GM19238 (cell line): ENCODE measurements around the gene TMEM250.
"Not testable (repeated sequence)": the region's sequence is repeated elsewhere in the genome, so short reads cannot be mapped to it uniquely, and the experiment has no call there.

Source experiments
- DNase-seq: peaks from one replicate; pipeline ENCODE4 v3.0.0; 2011; ENCODE audit warnings: low spot score; ENCODE audit not compliant: insufficient read length

Gene TMEM250

DNA sequence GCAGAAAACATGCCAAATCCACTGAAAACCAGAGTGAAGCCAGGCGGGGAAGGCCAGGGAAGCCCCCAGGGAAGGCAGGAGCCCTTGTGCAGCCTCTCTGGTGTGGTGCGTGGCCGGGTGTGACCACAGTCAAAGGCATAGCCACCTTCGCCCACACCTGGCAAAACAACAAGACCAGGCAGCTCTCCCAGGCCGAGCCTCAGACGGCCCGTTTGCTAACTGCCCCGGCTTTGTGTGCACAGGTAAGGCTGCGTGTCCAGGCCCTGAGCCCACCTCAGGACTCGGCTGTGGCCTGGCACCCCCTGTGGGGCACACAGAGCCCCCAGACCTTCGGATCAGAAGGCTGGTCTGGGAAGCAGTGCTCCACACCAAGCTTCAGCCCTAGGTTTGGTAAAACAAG is 6.1 kb downstream of the TMEM250 start:
- no peak for DNase-seq

GRCh38 chr9:136111910-136112309 is 6.8 kb downstream of the TMEM250 start:
- no peak for DNase-seq

DNA sequence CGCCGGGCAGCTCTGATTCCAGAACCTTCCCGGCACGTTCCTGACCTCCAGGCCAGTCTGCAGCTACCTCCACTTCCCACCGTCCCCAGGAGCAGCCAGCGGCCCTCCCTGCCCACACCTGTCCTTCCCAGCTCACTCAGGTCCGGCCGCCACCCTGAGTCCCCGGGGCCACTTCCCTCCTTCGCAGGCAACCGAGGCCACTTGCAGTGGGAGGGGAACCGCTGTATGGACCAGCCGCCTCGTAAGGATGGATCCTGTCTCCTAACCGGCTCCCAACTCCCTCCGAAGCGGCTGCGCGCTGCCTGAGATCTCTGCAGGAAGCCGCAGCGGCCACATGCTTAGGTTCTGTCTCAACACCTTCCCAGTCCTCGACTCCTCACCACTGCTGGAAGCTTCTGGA is 7.5 kb downstream of the TMEM250 start:
- no peak for DNase-seq

DNA sequence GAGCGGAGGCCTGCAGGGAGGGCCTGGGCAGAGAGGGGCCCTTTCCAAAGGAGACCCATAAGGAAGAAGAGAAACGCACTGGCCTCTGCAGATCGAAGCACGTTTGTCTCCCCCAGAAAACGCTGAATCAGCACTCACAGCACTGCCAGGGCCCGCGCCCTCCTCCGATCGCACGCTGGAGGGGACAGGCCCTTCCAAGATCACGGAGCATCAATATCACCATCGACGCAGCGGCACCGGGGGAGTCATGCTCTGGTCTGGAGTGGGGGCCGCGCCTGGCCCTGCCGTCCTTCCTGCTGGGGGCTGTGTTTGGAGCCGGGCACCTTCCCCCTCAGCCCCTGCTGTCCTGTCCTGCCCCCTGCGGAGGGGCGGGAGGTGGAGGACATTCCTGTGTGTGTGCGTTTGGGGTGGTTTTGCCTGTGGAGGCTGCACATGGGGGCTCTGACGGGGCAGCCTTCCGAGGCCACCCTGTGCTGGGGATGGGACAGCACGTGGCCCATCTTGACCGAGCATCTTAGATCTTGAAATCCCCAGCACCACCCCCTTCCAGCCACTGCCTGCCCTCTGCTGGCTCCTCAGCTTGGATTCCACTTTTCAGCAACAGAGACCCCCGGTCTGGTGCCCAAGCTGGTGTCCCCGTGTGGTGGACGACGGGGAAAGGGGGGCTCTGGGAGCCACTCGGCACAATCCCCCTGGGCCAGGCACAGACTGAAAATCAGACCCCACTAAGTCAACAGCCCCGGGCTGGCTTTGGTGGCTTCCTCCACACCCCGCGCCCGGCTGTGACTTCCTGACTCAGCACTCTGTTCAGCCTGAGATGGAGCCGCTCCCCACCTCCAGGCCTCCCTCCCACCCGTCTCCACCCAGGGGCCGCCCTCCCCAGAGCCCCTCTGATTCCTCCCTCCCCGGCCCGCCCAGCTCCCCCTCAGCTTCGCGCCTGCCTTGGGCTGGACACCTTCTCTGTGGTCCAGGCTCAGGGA is 8.3 kb downstream of the TMEM250 start:
- no peak for DNase-seq

- peak; percentile 90 for DNase-seq
These were observed 9.2 kb downstream of the TMEM250 start for GRCh38 chr9:136109351-136110081.

DNA sequence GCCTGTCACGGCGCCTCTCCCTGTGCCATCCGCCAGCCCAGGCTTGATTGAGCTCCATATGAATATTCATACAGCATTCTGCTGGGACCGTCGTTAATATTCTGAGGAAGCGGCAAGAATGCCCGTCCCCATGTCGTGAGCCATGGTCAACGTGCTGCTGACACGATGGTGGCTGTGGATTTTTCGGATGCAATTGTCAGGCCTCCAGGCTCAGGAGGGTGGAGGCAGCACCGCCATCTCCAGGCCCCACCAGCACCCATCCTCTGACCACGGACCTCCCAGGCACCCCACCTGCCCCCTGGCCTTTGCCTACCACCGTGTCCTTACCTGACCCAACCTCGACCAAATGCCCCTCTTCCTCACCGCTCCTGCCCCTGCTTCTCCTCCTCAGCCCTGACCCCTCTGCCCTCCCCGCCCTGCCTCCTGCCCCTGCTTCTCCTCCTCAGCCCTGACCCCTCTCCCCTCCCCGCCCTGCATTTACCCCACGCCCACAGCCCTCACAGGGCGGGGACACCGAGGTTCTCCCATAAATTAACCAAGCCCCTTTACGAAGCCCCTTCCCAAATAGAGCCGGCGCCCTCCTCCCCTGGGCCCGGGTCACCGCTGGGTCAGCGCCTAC is 9.9 kb downstream of the TMEM250 start:
- DNase-seq, result no peak

GRCh38 chr9:136107953-136108647 is 10.6 kb downstream of the TMEM250 start:
- no peak for DNase-seq

DNA sequence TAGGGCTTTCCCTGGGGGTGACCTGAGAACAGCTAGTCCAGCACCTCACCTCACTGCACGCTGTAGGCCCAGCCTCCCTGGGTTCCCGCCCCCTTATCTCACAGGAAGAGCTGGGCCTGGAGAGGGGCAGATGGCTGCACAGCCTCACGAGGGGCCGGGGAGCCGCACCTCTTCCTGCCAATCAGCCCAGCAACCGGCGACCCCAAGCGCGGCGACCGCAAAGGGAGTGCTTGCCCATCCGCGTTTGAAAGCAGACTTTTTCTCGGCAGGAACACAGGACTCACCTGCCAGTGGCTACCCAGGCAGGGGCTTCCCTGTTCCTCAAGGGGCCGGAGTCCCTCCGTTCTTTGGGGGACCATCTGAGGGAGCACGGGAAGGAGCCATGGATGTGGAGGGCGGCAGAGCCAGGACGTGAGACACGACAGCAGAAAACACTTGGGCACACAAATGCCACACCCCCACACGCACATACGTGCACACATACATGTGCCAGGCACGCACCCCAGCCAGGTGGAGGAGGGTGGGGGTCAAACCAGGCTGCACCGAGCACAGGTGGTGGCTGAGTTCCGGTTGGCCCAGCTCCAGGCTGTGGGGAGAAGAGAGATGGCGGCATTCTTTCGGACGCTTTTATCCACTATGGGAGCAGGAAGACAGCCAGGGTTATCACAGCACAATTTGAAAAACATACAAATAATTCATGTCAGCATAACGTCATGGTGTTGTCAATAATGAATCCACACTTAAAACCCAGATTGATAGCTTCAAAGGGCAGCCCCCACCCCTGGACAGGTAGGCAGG is 11.3 kb downstream of the TMEM250 start:
- DNase-seq, result peak; percentile 71

DNA sequence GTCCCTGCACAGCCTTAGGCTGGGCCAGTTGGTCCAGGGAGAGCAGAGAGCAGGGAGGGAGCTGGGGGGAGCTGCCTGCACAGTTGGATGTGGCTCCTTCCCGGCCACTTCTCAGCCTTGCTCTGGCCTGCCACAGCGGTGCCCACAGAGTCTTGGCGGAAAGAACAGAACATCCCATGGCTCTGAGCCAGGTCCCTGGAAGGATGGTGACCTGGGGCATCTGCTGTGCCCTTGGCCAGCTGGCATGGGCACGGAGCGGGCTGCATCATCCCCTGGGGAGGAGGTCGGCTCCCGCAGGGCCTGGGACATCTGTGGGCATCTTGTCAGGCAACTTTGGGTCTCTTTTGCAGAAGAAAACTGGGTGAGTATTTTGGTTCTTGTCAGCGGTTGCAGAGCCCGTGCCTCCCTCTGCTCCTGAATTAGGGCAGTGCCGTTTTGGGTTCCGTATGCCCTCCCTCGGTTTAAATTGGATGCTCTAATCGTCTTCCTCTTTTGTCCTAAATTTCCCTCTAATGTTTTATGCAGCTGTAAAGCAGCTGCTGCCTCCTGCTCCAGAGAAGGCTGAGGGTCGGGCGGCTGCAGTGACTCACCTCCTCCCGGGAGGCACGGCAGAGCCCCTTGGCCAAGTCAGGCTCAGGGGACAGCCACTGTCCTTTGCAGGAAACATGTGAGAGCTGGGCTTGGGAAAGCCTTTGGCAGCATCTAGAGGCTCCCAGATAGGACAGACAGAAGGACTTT is 13.1 kb downstream of the TMEM250 start:
- DNase-seq, result no peak

GRCh38 chr9:136104916-136105315 is 13.8 kb downstream of the TMEM250 start:
- no peak for DNase-seq

DNA sequence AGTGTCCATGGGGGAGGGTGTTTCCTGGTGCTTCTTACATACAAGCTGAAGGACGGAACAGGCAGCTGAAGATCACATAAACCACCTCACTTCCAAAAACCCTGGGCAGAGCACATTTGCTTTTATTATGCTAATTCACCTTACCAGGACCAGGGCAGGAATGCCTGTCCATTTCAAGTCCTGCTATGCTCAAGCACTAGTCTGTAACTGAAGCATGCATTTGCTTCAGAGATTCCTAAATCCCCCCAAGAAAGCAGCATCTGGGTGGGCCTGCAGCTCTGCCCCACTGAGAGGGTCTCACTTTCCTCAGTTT is 14.2 kb downstream of the TMEM250 start:
- DNase-seq, result no peak

GRCh38 chr9:136103651-136104487 is 14.8 kb downstream of the TMEM250 start:
- no peak for DNase-seq

GRCh38 chr9:136101615-136102074 is 17.0 kb downstream of the TMEM250 start:
- DNase-seq, result not testable (repeated sequence)

DNA sequence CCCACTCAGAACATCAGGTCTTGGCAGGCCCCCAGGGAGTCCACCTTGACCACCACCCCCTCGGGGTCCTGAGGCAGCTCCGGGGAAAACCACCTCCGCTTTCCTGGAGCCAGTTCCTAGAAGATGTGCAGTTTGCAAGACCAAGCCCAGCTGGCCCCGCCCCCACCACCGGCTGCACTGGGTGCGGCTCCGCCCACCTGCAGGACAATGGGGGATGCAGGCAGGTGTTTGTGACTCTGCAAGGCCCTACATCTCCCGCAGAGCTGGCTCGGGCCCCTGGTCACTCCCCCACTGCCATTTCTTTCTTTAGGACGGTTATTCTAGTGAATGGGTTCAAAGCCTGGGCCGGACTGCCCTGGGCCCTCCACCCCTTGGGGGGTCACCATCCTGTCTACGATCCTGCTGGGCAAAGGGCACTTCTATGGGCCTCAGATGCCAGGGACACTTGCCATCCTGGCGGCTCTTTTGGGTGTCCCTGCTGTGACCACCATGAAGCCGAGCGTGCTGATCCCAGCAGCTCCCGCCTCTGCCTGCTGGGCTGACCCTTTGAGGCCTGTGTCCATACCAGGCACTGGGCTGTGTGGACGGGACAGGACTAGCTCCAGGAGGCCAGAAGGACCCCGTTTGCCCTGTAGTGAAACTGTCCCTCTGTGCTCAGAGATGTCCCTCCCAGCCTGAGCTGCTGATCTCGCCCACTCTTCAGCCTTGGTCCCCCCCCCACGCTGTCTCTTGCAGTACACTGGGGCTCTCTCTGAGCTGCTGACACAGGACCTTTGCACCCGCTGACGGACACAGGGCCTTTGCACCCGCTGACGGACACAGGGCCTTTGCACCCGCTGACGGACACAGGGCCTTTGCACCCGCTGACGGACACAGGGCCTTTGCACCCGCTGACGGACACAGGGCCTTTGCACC is 17.7 kb downstream of the TMEM250 start:
- no peak for DNase-seq

DNA sequence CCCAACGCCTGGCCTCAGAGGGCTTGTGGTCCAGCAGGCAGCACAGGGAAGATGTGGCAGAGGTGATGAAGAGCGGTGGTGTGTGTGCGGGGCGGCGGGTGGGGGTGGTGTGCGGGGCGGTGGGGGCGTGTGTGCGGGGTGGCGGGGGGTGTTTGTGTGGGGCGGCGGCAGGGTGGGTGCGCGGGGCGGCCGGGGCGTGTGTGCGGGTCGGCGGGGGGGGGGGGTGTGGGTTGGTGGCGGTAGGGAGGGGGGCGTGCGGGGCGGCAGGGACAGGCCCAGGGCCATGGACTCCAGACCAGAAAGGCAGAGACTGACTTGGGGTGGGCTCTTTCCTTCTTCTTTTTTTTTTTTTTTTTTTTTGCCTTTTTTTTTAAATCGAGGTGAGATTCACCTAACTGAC is 19.1 kb downstream of the TMEM250 start:
- no peak for DNase-seq

- DNase-seq, result no peak
These were observed 19.8 kb downstream of the TMEM250 start for GRCh38 chr9:136098844-136099243.

GRCh38 chr9:136098210-136098609 is 20.5 kb downstream of the TMEM250 start:
- no peak for DNase-seq

DNA sequence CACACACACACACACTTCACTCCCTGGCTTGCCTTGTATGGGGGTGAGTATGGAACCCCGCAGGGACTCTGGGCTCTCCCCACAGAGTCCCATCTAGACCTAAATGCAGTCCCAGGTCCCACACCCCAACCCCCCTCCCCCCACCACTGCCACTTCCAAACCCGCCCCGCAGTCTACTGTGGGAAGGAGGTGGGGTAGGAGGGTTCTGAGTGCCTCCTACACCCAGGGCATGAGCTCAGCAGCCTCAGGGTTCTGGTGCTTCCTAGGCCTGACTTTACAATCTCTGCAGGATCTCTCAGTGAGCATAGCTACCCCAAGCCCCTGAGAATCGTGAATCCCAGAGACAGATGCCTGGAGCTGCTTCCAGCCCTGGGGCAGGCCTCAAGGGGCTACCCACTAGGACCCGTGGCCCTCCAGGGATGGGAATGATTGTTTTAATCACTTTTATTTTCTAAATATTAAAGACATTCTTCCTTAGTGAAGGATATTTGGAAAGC is 22.1 kb downstream of the TMEM250 start:
- DNase-seq, result no peak
